Ascending aorta (tissue), 2 donors: ENCODE data around the gene CREB3L2. TPM values are rescaled to one million over a fixed set of nuclear protein-coding genes. Genes with fewer than 3 reads are reported as not detected.
A peak's percentile ranks its signal among the peaks of the same experiment; 100 is the strongest.
"Not testable (repeated sequence)": the region's sequence is repeated elsewhere in the genome, so short reads cannot be mapped to it uniquely, and the experiment has no call there.

Source experiments
- DNase-seq, 2 donors: peaks; one replicate each; pipeline ENCODE4 v3.0.0-alpha.2; 2019; ENCODE audit warnings: low spot score in 2 of 2
- H3K27ac ChIP-seq, 2 donors: fragments of 200-600 bp; sonication (generic); one replicate each; pipeline ENCODE4 v1.5.1; 2016 to 2017; ENCODE audit warnings: mild to moderate bottlenecking in 1 of 2
- H3K27me3 ChIP-seq: fragments of 200-600 bp; sonication (generic); one replicate; pipeline ENCODE4 v1.5.1; 2017
- H3K36me3 ChIP-seq, 2 donors: fragments of 200-600 bp; sonication (generic); one replicate each; pipeline ENCODE4 v1.5.1; 2016
- H3K4me1 ChIP-seq, 2 donors: fragments of 200-600 bp; sonication (generic); one replicate each; pipeline ENCODE4 v1.5.1; 2016 to 2017; ENCODE audit warnings: mild to moderate bottlenecking in 1 of 2
- H3K4me3 ChIP-seq, 2 donors: fragments of 200-600 bp; sonication (generic); one replicate each; pipeline ENCODE4 v1.5.1; 2016 to 2017; ENCODE audit warnings: mild to moderate bottlenecking in 1 of 2
- H3K9me3 ChIP-seq, 2 donors: fragments of 200-600 bp; sonication (generic); one replicate each; pipeline ENCODE4 v1.5.1; 2016
- intact Hi-C: fragments of 100-400 bp; cut with DNase I; formaldehyde crosslinking; loops from one replicate; pipeline ENCODE4 v1.15.1; 2023
- total RNA-seq: library from RNA; depleted of rRNA; stranded (reverse); fragments of >200 nt; gene quantifications from one replicate; pipeline ENCODE4 v1.1.0, GENCODE V29; 2016
- TF ChIP-seq, protein P1 (sequence below), 3 experiments: fragments of 200-600 bp in 2 of 3; fragments of 450-650 bp in 1 of 3; sonication (generic) in 2 of 3; IDR thresholded peaks; one replicate each; pipeline ENCODE4 v1.5.1; 2016 to 2019; ENCODE audit warnings: antibody characterized with exemption in 3 of 3, mild to moderate bottlenecking in 1 of 3, moderate library complexity in 1 of 3

Gene CREB3L2
- total RNA-seq, 1 donor from 2014 or later: 38.5 TPM

DNA sequence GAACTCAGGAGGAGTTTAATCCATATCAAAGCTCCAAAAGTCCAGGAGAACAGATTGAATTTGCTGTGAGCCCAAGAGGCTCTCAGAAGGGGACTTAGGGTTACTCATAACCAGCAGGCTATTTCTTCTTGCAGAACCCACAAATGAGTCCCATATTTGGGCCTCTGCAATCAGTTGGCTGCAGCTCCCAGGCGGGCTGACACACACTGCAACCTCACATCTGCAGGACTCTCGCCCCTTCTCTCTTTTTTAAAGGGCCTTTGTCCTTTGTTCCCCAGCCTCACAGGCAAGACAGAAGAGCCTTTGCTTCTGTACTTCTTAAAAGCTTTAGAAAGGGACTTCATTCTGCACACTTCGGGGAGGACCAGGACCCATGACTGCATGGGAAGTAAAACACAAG, 26.7 kb downstream of the CREB3L2 start:
- peak overlapping the region in 1 of 2 donors; percentile 37 for H3K4me3 ChIP-seq
- H3K36me3 ChIP-seq: no peaks in the 10 kb centered on the region
- no peaks in the 10 kb centered on the region for H3K27me3 ChIP-seq
- peaks cover 30 to 83% of the 10 kb centered on the region in 2 donors for H3K4me1 ChIP-seq
- TF ChIP-seq, protein P1, sequence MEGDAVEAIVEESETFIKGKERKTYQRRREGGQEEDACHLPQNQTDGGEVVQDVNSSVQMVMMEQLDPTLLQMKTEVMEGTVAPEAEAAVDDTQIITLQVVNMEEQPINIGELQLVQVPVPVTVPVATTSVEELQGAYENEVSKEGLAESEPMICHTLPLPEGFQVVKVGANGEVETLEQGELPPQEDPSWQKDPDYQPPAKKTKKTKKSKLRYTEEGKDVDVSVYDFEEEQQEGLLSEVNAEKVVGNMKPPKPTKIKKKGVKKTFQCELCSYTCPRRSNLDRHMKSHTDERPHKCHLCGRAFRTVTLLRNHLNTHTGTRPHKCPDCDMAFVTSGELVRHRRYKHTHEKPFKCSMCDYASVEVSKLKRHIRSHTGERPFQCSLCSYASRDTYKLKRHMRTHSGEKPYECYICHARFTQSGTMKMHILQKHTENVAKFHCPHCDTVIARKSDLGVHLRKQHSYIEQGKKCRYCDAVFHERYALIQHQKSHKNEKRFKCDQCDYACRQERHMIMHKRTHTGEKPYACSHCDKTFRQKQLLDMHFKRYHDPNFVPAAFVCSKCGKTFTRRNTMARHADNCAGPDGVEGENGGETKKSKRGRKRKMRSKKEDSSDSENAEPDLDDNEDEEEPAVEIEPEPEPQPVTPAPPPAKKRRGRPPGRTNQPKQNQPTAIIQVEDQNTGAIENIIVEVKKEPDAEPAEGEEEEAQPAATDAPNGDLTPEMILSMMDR (IDR thresholded peaks at IDR 0.05): no peak
- peak in 1 of 2 donors; percentile 79 for DNase-seq
- H3K27ac ChIP-seq: peak overlapping the region; percentile 83 to 91
- no peaks in the 10 kb centered on the region for H3K9me3 ChIP-seq
- intact Hi-C loops: loop anchor here (5.0 kb wide), 1 partner anchor 33 kb away; no protein-coding TSS in a partner anchor

- Histone ChIP-seq H3K36me3 (no peaks in the 10 kb centered on the region), H3K9me3 (no peaks in the 10 kb centered on the region), H3K4me1 (peaks cover 29 to 83% of the 10 kb centered on the region in 2 donors), H3K27ac (peak overlapping the region; percentile 83 to 91), H3K4me3 (peak overlapping the region in 1 of 2 donors; percentile 37), H3K27me3 (no peaks in the 10 kb centered on the region)
- TF ChIP-seq, protein P1 (IDR thresholded peaks at IDR 0.05): no peak
- DNase-seq: no peak
- intact Hi-C loops: loop anchor here (5.0 kb wide), 1 partner anchor 32 kb away; no protein-coding TSS in a partner anchor
Observed at GRCh38 chr7:137974766-137975165, 27.1 kb downstream of the CREB3L2 start.

DNA sequence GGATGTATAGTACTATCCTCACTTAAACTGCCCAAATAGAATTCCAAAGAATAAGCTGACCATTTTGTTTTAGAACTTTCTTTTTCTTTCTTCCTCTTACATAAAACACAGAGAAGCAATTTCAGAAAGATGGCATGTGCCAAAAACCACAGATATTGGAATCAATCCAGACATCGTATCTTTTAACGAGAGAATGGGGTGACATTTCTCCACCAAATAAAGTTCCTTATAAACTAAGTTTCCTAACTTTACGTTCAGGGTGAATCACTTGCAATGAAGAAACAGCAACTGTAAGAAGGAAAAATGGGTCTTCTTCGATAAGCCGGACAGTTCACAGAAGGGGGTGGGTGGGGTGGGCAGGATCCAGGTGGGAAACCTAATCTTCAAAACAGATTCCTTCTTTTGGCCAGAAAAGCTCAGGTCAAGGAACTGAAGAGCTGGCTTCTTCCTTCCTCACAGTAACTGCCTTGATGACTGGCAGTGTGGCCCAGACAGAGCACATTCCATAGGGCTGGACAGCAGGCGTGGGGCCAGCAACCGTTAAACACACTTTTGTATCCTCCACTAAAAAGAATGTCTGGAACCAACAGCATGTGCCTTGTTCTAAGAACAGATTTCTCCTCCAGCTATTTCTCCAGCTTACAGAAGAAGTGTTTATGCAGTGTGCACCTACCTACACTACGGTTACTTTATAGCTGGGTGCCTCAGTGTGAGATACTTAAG, 31.5 kb downstream of the CREB3L2 start:
- intact Hi-C loops: no loop called here
- peak overlapping the region; percentile 18 to 33 for H3K4me3 ChIP-seq
- TF ChIP-seq, protein P1 (IDR thresholded peaks at IDR 0.05): no peak
- no peaks in the 10 kb centered on the region for H3K27me3 ChIP-seq
- H3K9me3 ChIP-seq: no peaks in the 10 kb centered on the region
- H3K36me3 ChIP-seq: no peaks in the 10 kb centered on the region
- H3K4me1 ChIP-seq: peaks cover 22 to 82% of the 10 kb centered on the region in 2 donors
- DNase-seq: peak in 1 of 2 donors; percentile 90
- peak overlapping the region; percentile 85 to 87 for H3K27ac ChIP-seq

DNA sequence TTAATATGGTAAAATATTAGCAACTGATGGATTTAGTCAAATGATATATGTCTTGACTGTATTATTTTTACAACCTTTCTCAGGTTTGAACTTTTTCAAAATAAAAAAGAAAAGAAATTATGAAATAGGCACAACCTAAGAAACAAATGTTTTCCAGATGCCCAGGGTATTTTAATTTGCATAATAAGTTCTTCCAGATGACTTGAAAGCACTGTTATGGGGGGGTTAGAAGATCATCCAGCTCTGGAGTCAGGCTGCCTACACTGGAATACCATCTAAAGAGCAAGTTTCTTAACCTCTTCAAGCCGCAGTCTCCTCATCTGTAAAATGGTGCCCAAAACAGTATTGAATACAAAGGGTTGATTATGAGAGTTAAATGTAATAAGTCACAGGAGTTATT, 32.1 kb downstream of the CREB3L2 start:
- Histone ChIP-seq H3K4me3 (peak overlapping the region; percentile 18 to 33), H3K27ac (peak overlapping the region; percentile 85 to 87), H3K27me3 (no peaks in the 10 kb centered on the region), H3K36me3 (no peaks in the 10 kb centered on the region), H3K4me1 (peaks cover 21 to 79% of the 10 kb centered on the region in 2 donors), H3K9me3 (no peaks in the 10 kb centered on the region)
- intact Hi-C loops: loop anchor here (2.0 kb wide), 1 partner anchor 15 kb away; no protein-coding TSS in a partner anchor
- TF ChIP-seq, protein P1 (IDR thresholded peaks at IDR 0.05): no peak
- no peak for DNase-seq

DNA sequence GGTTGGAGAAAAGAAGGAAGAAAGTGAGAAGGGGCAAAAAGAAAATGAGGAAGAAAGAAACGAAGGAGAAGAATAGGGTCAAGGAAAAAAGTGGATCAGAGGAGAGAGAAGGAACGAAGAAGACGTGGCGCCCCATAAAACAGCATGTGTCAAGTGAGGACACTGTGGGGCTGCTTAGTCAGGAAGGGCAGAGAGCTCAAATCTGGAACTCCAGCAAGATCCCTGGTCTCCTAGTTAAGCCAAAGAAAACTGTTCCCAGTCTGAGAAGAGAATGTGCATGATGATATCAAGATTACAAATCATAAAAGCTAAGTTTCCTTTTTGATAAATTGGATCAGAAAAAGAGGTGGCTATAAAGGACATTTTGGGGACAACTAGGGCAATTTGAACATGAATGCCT, 33.0 kb downstream of the CREB3L2 start:
- H3K27me3 ChIP-seq: no peaks in the 10 kb centered on the region
- H3K9me3 ChIP-seq: no peaks in the 10 kb centered on the region
- peak in 1 of 2 donors; percentile 80 for DNase-seq
- H3K4me1 ChIP-seq: peaks cover 17 to 73% of the 10 kb centered on the region in 2 donors
- intact Hi-C loops: loop anchor here (2.0 kb wide), 1 partner anchor 16 kb away; no protein-coding TSS in a partner anchor
- TF ChIP-seq, protein P1 (IDR thresholded peaks at IDR 0.05): no peak
- peak overlapping the region; percentile 85 to 87 for H3K27ac ChIP-seq
- no peak overlapping the region for H3K4me3 ChIP-seq
- H3K36me3 ChIP-seq: no peaks in the 10 kb centered on the region

DNA sequence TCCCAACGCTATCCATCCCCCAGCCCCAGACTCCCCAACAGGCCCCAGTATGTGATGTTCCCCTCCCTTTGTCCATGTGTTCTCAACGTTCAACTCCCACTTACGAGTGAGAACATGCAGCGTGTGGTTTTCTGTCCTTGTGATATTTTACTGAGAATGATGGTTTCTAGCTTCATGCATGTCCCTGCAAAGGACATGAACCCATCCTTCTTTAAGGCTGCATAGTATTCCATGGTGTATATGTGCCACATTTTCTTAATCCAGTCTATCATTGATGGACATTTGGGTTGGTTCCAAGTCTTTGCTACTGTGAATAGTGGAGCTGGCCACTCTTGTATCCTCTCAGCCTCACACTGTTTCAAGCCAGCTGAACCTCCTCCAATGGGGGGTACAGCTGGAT, 33.5 kb downstream of the CREB3L2 start:
- H3K4me3 ChIP-seq, H3K27me3 ChIP-seq, DNase-seq, H3K9me3 ChIP-seq, H3K36me3 ChIP-seq: not testable (repeated sequence)
- Histone ChIP-seq H3K27ac (peak overlapping the region; percentile 85 to 87), H3K4me1 (peaks cover 17 to 69% of the 10 kb centered on the region in 2 donors)
- intact Hi-C loops: loop anchor here (2.0 kb wide), 1 partner anchor 16 kb away; no protein-coding TSS in a partner anchor
